ENCODE results near the gene TMEM39B.
"Not testable (repeated sequence)": the region's sequence is repeated elsewhere in the genome, so short reads cannot be mapped to it uniquely, and the experiment has no call there.

Gene TMEM39B

DNA sequence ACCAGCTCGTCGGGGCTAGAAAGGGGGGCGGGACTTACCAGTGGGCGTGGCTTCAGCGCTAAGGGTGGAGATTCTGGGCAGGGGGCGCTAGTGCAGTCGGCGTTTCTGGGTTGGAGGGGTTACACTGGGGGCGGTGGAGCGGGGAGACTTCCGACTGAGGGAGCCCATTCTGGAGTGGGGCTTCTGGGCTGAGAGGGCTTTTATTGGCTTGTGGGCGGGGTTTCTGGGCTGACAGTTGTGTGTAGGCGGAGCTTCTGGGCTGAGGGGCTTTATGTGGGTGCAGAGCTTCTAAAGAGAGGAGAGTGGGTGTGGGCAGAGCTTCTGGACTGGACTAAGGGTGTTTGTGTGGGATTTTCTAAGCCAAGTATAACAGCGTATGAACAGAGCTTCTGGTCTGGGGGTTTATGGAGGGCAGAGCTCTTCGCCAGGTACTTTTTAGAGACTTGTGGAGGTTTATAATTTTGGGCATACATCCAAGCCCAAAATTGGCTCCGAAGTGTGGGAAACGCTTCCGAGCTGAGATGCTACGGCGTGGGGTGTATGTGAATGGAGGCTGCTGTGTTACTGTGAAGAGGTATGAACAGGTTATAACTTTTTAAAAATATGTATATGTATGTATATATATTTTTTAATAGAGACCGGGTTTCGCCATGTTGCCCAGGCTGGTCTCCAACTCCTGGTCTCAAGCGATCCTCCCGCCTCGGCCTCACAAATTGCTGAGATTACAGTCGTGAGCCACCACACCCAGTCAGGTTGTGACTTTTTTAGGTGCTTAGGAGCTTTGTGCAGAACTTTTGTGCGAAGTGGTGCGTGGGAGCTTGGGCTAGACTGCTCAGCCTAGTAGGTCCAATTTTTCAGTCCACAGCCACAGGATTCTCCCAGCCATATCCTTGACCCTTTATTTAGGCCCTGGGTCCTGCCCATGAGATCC is 825 bp downstream of the TMEM39B start:
- peaks cover 7% of the 10 kb centered on the region for H3K36me3 ChIP-seq (ENCODE audit: control insufficient read depth, insufficient read depth, low read length)

DNA sequence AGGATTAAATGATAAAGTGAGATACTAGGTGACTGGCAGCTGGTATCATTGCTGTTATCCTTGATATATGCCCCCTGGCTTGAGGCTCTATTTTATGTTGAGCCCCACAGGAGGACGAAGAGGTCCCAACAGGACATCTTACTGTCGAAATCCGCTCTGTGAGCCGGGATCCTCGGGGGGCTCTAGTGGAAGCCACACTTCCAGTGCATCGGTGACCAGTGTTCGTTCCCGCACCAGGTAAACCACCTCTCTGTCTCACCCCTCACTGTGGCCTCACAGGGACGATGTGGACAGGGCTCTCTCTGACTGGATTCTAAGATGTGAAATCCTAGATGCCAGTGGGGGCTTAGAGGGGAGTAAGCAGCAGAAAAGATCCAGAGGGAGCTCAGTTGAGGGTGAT is 2.1 kb downstream of the TMEM39B start:
- Histone ChIP-seq H3K36me3 (ENCODE audit: control insufficient read depth, insufficient read depth, low read length) (peaks cover 7% of the 10 kb centered on the region), H3K4me3 (ENCODE audit: low read length) (no peak overlapping the region), H3K9ac (ENCODE audit: low read length) (no peak overlapping the region), H3K4me1 (ENCODE audit: control insufficient read depth, insufficient read depth, low read length) (peaks cover 9% of the 10 kb centered on the region), H3K9me3 (ENCODE audit: control insufficient read depth, low read length) (no peaks in the 10 kb centered on the region), H3K27me3 (ENCODE audit: control insufficient read depth, insufficient read depth, low read length) (no peaks in the 10 kb centered on the region)

More for the DNA sequence above, 825 bp downstream of the TMEM39B start:
- no peaks in the 10 kb centered on the region for H3K27me3 ChIP-seq (ENCODE audit: control insufficient read depth, insufficient read depth, low read length)
- peak overlapping the region; percentile 80 for H3K4me3 ChIP-seq (ENCODE audit: low read length)
- H3K9ac ChIP-seq (ENCODE audit: low read length), result peak overlapping the region; percentile 80
- peaks cover 9% of the 10 kb centered on the region for H3K4me1 ChIP-seq (ENCODE audit: control insufficient read depth, insufficient read depth, low read length)
- no peaks in the 10 kb centered on the region for H3K9me3 ChIP-seq (ENCODE audit: control insufficient read depth, low read length)

DNA sequence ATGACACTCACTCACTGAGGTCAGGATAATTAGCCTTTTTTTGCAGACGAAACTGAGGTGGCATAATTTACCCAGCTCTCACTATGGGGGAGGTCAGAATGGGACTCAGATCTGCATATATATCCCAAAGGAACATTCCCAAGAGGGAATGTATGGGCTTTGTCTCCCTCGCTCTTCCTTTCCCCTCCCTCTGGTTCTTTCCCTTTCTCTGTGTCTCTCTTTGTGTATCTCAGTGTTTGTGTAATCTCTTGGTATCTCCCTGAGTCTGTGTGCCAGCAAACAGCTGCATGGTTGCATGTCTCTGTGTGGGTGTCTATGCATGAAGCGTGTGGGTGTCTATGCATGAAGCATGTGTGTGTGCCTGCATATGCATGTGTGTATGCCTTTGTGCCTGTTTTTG is 4.7 kb downstream of the TMEM39B start:
- no peaks in the 10 kb centered on the region for H3K27me3 ChIP-seq (ENCODE audit: control insufficient read depth, insufficient read depth, low read length)
- peaks cover 3% of the 10 kb centered on the region for H3K4me1 ChIP-seq (ENCODE audit: control insufficient read depth, insufficient read depth, low read length)
- no peaks in the 10 kb centered on the region for H3K9me3 ChIP-seq (ENCODE audit: control insufficient read depth, low read length)
- H3K9ac ChIP-seq (ENCODE audit: low read length), result no peak overlapping the region
- peaks cover 7% of the 10 kb centered on the region for H3K36me3 ChIP-seq (ENCODE audit: control insufficient read depth, insufficient read depth, low read length)
- no peak overlapping the region for H3K4me3 ChIP-seq (ENCODE audit: low read length)

DNA sequence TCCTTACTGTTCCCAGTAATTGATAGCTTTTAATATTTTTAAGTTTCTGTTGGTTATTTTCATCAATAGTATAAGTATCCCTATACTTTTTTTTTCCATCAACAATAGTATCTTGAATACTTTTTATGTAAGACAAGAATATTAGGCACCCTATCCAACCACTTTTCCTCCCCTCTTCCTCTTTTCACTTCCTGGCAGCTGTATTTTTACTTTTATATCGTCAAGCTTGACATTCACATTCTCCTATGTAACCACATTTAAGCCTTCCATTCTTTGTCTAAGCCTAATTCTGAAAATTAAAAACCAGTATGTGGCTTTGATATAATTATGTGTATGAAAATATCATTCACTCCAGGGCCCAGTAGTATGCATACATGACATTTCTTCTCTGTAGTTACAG is 9.3 kb downstream of the TMEM39B start:
- Histone ChIP-seq H3K4me3 (ENCODE audit: low read length) (no peak overlapping the region), H3K36me3 (ENCODE audit: control insufficient read depth, insufficient read depth, low read length) (peaks cover 7% of the 10 kb centered on the region), H3K9me3 (ENCODE audit: control insufficient read depth, low read length) (no peaks in the 10 kb centered on the region), H3K27me3 (ENCODE audit: control insufficient read depth, insufficient read depth, low read length) (no peaks in the 10 kb centered on the region), H3K4me1 (ENCODE audit: control insufficient read depth, insufficient read depth, low read length) (no peaks in the 10 kb centered on the region), H3K9ac (ENCODE audit: low read length) (no peak overlapping the region)

DNA sequence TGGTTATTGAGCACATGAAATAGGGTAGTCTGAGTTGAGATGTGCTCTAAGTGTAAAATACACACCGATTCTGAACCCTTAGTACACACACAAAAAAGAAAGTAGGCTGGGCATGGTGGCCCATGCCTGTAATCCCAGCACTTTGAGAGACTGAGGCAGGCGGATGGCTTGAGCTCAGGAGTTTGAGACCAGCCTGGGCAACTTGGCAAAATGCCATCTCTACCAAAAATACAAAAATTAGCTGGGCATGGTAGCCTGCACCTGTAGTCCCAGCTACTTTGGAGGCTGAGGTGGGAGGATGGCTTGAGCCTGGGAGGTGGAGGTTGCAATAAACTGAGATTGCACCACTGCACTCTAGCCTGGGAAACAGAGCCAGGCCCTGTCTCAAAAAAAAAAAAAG is 13.6 kb downstream of the TMEM39B start:
- H3K4me1 ChIP-seq (ENCODE audit: control insufficient read depth, insufficient read depth, low read length); H3K27me3 ChIP-seq (ENCODE audit: control insufficient read depth, insufficient read depth, low read length); H3K36me3 ChIP-seq (ENCODE audit: control insufficient read depth, insufficient read depth, low read length); H3K4me3 ChIP-seq (ENCODE audit: low read length); H3K9me3 ChIP-seq (ENCODE audit: control insufficient read depth, low read length); H3K9ac ChIP-seq (ENCODE audit: low read length): not testable (repeated sequence)

DNA sequence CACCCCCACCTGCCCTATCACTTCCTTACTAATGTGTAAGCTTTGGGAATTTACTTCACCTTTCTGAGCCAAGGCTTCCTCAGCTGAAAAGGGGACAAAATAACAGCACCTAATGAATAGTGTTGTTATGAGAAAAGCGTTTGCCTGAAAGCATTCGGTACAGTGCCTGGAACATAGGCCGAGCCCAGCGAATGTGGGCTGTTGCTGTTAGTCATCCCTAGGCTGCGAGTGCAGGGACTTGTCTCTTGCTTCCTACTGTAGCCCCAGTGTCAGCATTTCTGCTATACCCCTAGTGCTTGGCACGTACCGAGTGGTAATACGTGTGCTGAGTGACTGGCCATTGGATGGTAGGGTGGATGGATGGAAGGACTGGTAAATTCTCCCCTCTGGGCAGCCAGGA is 18.4 kb downstream of the TMEM39B start:
- Histone ChIP-seq H3K36me3 (ENCODE audit: control insufficient read depth, insufficient read depth, low read length) (no peaks in the 10 kb centered on the region), H3K9me3 (ENCODE audit: control insufficient read depth, low read length) (no peaks in the 10 kb centered on the region), H3K9ac (ENCODE audit: low read length) (no peak overlapping the region), H3K4me1 (ENCODE audit: control insufficient read depth, insufficient read depth, low read length) (peaks cover 21% of the 10 kb centered on the region), H3K27me3 (ENCODE audit: control insufficient read depth, insufficient read depth, low read length) (no peaks in the 10 kb centered on the region), H3K4me3 (ENCODE audit: low read length) (no peak overlapping the region)

DNA sequence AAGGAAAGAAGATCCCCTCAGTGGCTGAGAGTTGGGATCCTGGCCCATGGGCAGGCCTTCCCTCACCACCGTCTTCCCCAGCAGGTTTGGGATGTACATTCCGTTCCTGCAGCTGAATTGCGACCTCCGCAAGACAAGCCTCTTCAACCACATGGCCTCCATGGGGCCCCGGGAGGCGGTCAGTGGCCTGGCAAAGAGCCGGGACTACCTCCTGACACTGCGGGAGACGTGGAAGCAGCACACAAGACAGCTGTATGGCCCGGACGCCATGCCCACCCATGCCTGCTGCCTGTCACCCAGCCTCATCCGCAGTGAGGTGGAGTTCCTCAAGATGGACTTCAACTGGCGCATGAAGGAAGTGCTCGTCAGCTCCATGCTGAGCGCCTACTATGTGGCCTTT is 18.9 kb downstream of the TMEM39B start:
- no peak overlapping the region for H3K9ac ChIP-seq (ENCODE audit: low read length)
- no peak overlapping the region for H3K4me3 ChIP-seq (ENCODE audit: low read length)
- H3K4me1 ChIP-seq (ENCODE audit: control insufficient read depth, insufficient read depth, low read length), result peaks cover 22% of the 10 kb centered on the region
- H3K9me3 ChIP-seq (ENCODE audit: control insufficient read depth, low read length), result no peaks in the 10 kb centered on the region
- no peaks in the 10 kb centered on the region for H3K27me3 ChIP-seq (ENCODE audit: control insufficient read depth, insufficient read depth, low read length)
- no peaks in the 10 kb centered on the region for H3K36me3 ChIP-seq (ENCODE audit: control insufficient read depth, insufficient read depth, low read length)

DNA sequence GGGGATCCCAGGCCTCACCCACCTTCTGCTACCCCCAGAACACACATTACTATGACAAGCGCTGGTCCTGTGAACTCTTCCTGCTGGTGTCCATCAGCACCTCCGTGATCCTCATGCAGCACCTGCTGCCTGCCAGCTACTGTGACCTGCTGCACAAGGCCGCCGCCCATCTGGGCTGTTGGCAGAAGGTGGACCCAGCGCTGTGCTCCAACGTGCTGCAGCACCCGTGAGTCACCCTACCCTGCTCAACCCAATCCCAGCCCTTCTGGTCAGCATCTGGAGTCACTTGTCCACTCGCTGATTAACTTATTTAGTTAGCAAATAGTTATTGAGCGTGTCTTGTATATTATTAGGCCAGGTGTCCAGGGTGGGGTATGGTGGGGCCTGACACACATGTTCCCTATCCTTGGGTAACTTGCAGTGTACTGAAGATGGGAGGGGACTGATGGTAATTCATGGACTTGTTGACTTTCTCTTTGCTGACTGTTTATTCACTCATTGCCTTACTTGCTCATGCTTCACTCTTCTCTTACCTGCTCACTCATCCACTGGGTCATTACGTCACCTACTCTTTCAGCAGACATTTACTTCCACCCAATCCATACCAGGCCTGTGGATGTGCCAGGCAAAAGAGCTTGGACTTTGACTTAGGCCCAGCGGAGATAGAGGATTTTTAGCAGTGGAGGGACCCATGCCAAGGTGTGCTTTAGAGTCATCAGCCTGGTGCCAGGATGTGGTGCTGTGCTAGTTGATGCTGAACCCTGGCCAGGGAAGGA is 22.2 kb downstream of the TMEM39B start:
- Histone ChIP-seq H3K4me3 (ENCODE audit: low read length) (peak overlapping the region; percentile 22), H3K4me1 (ENCODE audit: control insufficient read depth, insufficient read depth, low read length) (peaks cover 22% of the 10 kb centered on the region), H3K9me3 (ENCODE audit: control insufficient read depth, low read length) (no peaks in the 10 kb centered on the region), H3K9ac (ENCODE audit: low read length) (peak overlapping the region; percentile 57), H3K36me3 (ENCODE audit: control insufficient read depth, insufficient read depth, low read length) (no peaks in the 10 kb centered on the region), H3K27me3 (ENCODE audit: control insufficient read depth, insufficient read depth, low read length) (no peaks in the 10 kb centered on the region)

DNA sequence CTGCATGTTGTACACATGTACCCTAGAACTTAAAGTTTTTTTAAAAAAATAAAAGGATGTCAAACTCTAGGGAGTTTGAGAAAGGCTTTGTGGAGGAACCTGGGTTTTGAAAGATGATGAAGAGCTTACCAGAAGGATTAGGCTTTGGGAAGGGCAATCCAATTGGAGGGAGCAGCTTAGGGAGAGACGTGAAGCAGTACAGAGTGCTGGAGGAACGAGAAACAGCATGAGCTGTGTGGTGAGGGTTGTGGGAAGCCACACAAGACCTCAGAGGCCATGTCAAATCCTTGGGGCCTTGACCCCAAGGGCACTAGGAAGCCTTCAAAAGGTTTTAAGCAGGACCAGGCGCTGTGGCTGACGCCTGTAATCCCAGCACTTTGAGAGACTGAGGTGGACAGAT is 26.7 kb downstream of the TMEM39B start:
- H3K9me3 ChIP-seq (ENCODE audit: control insufficient read depth, low read length), result no peaks in the 10 kb centered on the region
- no peaks in the 10 kb centered on the region for H3K27me3 ChIP-seq (ENCODE audit: control insufficient read depth, insufficient read depth, low read length)
- H3K9ac ChIP-seq (ENCODE audit: low read length), result no peak overlapping the region
- H3K36me3 ChIP-seq (ENCODE audit: control insufficient read depth, insufficient read depth, low read length), result no peaks in the 10 kb centered on the region
- peaks cover 30% of the 10 kb centered on the region for H3K4me1 ChIP-seq (ENCODE audit: control insufficient read depth, insufficient read depth, low read length)
- no peak overlapping the region for H3K4me3 ChIP-seq (ENCODE audit: low read length)

DNA sequence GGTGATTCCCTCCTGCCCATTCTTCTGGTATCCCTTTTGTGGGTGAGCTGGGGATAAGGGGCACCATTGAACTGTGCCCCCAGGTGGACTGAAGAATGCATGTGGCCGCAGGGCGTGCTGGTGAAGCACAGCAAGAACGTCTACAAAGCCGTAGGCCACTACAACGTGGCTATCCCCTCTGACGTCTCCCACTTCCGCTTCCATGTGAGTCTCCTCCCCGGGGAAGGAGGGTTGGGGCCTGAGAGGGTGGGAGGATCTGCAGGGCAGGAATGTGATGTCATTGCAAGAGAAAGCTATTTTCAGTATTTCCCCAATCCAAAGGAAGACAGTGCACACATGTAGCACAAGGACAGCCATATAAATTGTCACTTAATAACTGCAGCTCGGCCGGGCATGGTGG is 27.6 kb downstream of the TMEM39B start:
- H3K4me3 ChIP-seq (ENCODE audit: low read length), result no peak overlapping the region
- H3K9me3 ChIP-seq (ENCODE audit: control insufficient read depth, low read length), result no peaks in the 10 kb centered on the region
- H3K27me3 ChIP-seq (ENCODE audit: control insufficient read depth, insufficient read depth, low read length), result no peaks in the 10 kb centered on the region
- H3K9ac ChIP-seq (ENCODE audit: low read length), result no peak overlapping the region
- H3K4me1 ChIP-seq (ENCODE audit: control insufficient read depth, insufficient read depth, low read length), result peaks cover 21% of the 10 kb centered on the region
- no peaks in the 10 kb centered on the region for H3K36me3 ChIP-seq (ENCODE audit: control insufficient read depth, insufficient read depth, low read length)

DNA sequence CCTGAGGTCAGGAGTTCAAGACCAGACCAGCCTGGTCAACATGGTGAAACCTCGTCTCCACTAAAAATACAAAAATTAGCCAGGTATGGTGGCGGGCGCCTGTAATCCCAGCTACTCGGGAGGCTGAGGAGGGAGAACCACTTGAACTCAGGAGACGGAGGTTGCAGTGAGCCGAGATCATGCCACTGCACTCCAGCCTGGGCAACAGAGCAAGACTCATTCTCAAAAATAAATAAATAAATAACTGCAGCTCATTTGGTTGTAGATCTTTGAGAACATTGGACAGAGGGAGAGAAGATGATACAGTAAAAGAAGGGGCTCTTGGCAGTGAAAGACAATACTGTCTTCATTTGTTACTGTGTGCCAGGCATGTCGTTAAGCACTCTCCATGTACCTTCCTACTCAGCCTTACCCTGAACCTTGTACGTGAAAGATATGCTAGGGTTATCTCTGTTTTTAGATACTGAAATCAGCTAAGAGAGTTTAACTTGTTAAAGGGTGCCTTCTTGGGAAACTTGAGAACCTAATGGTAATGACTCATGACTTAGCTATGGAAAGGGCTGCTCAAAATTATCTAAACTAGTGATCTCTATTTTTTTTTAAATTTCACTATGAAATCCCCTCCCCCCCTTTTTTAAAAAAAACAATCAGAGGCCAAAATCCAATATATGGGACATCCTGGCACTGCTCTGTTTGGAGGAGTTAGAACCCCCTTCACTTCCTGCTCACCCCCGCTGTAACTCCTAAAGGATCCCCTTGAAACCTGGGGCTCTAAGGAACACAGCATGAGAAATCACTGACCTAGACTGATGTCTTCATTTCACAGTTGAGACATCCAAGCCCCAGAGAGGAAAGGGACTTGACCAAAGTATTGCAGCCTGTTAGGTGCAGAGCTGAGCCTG is 28.3 kb downstream of the TMEM39B start:
- no peaks in the 10 kb centered on the region for H3K27me3 ChIP-seq (ENCODE audit: control insufficient read depth, insufficient read depth, low read length)
- peaks cover 14% of the 10 kb centered on the region for H3K4me1 ChIP-seq (ENCODE audit: control insufficient read depth, insufficient read depth, low read length)
- H3K4me3 ChIP-seq (ENCODE audit: low read length), result no peak overlapping the region
- H3K9me3 ChIP-seq (ENCODE audit: control insufficient read depth, low read length), result no peaks in the 10 kb centered on the region
- H3K36me3 ChIP-seq (ENCODE audit: control insufficient read depth, insufficient read depth, low read length), result no peaks in the 10 kb centered on the region
- no peak overlapping the region for H3K9ac ChIP-seq (ENCODE audit: low read length)
